Natural killer cell (primary cell): ENCODE results near the gene PLEKHA5. TPM values are rescaled to one million over a fixed set of nuclear protein-coding genes. Genes with fewer than 3 reads are reported as not detected.
A peak's percentile ranks its signal among the peaks of the same experiment; 100 is the strongest.

Experiments used
- ATAC-seq, 3 donors: fragments of 150-1000 bp in 2 of 3; fragments of 200-7000 bp in 1 of 3; cut with Tn5 transposase; 1 replicate in 1 of 3; 2 replicates in 2 of 3; pipeline ENCODE4 v1.10.0; 2021; ENCODE audit warnings: mild to moderate bottlenecking in 2 of 3, moderate library complexity in 2 of 3
- DNase-seq, 2 donors: peaks; one replicate each; pipeline versions ENCODE4 v3.0.0 to v3.0.0-alpha.2; 2013 to 2021; ENCODE audit warnings: mixed read lengths in 1 of 2
- H3K27ac ChIP-seq: one replicate; pipeline ENCODE4 v1.5.1; 2013; ENCODE audit warnings: mild to moderate bottlenecking, low read length
- H3K27me3 ChIP-seq: one replicate; pipeline ENCODE4 v1.6.1; 2013; ENCODE audit warnings: low read length; ENCODE audit not compliant: control insufficient read depth, insufficient read depth
- H3K36me3 ChIP-seq: one replicate; pipeline ENCODE4 v1.6.1; 2013; ENCODE audit warnings: low read length; ENCODE audit not compliant: control insufficient read depth, insufficient read depth
- H3K4me1 ChIP-seq: one replicate; pipeline ENCODE4 v1.6.1; 2013; ENCODE audit warnings: low read length; ENCODE audit not compliant: control insufficient read depth, insufficient read depth
- H3K4me3 ChIP-seq: one replicate; pipeline ENCODE4 v1.5.1; 2013; ENCODE audit warnings: low read length
- H3K9me3 ChIP-seq: one replicate; pipeline ENCODE4 v1.6.1; 2013; ENCODE audit warnings: low read length; ENCODE audit not compliant: control insufficient read depth, insufficient read depth
- H3K27ac Mint-ChIP-seq, 2 donors: one replicate each; pipeline ENCODE4 v1.8.0; 2022; ENCODE audit warnings: mild to moderate bottlenecking in 2 of 2, mixed read lengths in 2 of 2, moderate library complexity in 1 of 2
- H3K27me3 Mint-ChIP-seq, 2 donors: one replicate each; pipeline ENCODE4 v1.8.0; 2022; ENCODE audit warnings: low read depth in 2 of 2, mixed read lengths in 2 of 2
- H3K36me3 Mint-ChIP-seq: one replicate; pipeline ENCODE4 v1.8.0; 2022; ENCODE audit warnings: mixed read lengths
- H3K4me1 Mint-ChIP-seq, 2 donors: one replicate each; pipeline ENCODE4 v1.8.0; 2022; ENCODE audit warnings: mixed read lengths in 2 of 2
- H3K4me3 Mint-ChIP-seq: one replicate; pipeline ENCODE4 v1.8.0; 2022; ENCODE audit warnings: mild to moderate bottlenecking, moderate library complexity, mixed read lengths
- H3K9me3 Mint-ChIP-seq, 2 donors: one replicate each; pipeline ENCODE4 v1.8.0; 2022; ENCODE audit warnings: mixed read lengths in 2 of 2
- WGBS: methylation state at CpG from one replicate; pipeline ENCODE4 v1.1.7; 2013; ENCODE audit warnings: missing lambda C conversion rate; ENCODE audit not compliant: insufficient coverage; 5-methylcytosine and 5-hydroxymethylcytosine counted together
- intact Hi-C: fragments of 100-400 bp; cut with micrococcal nuclease; formaldehyde crosslinking; loops from one replicate; pipeline ENCODE4 v1.14.2; 2022
- total RNA-seq, 4 donors: library from RNA; stranded (reverse); fragments of 120-200 nt in 1 of 4; gene quantifications; one replicate each; pipeline versions ENCODE4 v1.2.3 to v1.2.4, GENCODE V29; 2013 to 2022
- TF ChIP-seq, protein P1 (sequence below): fragments of 200-600 bp; IDR thresholded peaks from one replicate; pipeline ENCODE4 v1.8.0; 2022; ENCODE audit warnings: antibody characterized with exemption

PLEKHA5 gene
- total RNA-seq, 3 donors from 2014 or later (not counting 1 experiment from before 2014, with no cell fraction given) = 5.2 to 12.1 (median 7.0) TPM

DNA sequence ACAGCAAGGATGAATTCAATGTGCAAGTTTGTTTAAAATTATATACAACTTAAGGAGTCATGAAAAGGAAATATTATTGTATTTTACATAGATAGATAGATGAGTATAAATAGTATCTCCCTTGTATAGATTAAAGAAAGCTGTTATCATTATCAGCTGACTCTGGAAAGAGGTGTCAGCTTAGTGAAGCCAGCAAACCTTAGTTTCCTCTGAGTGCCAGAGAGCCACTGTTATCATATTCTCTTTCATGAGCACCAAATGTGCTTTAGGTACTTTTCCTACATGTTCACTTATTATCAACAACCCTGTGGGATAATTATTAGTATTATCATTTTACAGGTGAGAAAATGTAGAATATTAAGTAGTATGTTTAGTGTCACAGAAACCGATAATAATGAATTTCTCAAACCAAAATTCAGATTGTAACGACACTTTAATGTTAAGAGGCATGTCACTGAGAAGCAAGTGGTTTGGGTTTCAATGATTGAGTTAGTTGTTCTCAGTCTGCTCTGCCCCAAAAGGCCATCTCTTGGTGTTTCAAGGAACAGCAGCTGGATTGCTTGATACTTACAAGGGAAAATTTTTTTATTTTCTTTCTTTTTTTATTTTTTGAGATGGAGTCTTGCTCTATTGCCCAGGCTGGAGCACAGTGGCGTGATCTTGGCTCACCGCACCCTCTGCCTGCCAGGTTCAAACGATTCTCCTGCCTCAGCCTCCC is 53.7 kb downstream of the PLEKHA5 start:
- DNase-seq = no peak
- ATAC-seq = no peak
- H3K4me1 ChIP-seq = no peaks in the 10 kb centered on the region
- no peaks in the 10 kb centered on the region for H3K36me3 Mint-ChIP-seq
- no peak overlapping the region for H3K4me3 ChIP-seq
- H3K27ac Mint-ChIP-seq = no peak overlapping the region
- TF ChIP-seq, protein P1, sequence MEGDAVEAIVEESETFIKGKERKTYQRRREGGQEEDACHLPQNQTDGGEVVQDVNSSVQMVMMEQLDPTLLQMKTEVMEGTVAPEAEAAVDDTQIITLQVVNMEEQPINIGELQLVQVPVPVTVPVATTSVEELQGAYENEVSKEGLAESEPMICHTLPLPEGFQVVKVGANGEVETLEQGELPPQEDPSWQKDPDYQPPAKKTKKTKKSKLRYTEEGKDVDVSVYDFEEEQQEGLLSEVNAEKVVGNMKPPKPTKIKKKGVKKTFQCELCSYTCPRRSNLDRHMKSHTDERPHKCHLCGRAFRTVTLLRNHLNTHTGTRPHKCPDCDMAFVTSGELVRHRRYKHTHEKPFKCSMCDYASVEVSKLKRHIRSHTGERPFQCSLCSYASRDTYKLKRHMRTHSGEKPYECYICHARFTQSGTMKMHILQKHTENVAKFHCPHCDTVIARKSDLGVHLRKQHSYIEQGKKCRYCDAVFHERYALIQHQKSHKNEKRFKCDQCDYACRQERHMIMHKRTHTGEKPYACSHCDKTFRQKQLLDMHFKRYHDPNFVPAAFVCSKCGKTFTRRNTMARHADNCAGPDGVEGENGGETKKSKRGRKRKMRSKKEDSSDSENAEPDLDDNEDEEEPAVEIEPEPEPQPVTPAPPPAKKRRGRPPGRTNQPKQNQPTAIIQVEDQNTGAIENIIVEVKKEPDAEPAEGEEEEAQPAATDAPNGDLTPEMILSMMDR = no peak
- intact Hi-C loops = no loop called here
- H3K4me1 Mint-ChIP-seq = no peaks in the 10 kb centered on the region
- H3K27me3 Mint-ChIP-seq = no peaks in the 10 kb centered on the region
- 94% methylated on average over 5 of the region's 5 CpGs for WGBS
- H3K27me3 ChIP-seq = no peaks in the 10 kb centered on the region
- no peaks in the 10 kb centered on the region for H3K9me3 ChIP-seq
- H3K9me3 Mint-ChIP-seq = no peaks in the 10 kb centered on the region
- no peak overlapping the region for H3K4me3 Mint-ChIP-seq
- H3K27ac ChIP-seq = no peak overlapping the region
- H3K36me3 ChIP-seq = no peaks in the 10 kb centered on the region

DNA sequence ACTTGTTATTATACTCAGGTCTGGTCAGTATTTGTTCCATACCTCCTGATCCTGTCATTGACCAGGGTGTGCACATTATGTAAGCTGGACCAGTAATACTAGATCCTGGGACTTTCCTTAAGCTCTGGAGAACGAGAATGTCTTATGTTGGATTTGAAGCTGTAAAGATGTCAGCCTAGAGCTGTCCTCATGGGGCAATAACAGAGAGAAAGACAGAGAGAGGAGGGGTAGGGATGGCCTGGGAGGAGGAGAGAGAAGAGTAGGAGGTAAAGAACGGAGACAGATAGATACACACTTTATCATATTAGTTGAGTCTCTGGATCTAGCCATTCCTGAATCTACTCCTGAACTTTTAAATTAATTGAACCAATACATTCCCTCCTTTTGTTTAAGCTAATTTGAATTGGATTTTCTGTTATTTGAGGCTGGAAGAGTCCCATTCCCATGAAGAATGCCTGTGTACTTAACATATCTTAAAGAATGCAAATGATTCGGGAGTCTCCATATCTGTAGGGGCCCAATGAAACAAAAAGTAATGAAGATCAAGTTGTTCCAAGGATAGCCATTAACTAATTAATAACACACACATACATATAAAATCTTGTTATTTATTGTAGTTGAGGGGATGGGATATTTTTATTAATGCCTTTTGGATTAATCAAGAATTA is 55.9 kb downstream of the PLEKHA5 start:
- no peak overlapping the region for H3K4me3 Mint-ChIP-seq
- no peaks in the 10 kb centered on the region for H3K9me3 Mint-ChIP-seq
- DNase-seq (no peak), ATAC-seq (no peak)
- no peaks in the 10 kb centered on the region for H3K9me3 ChIP-seq
- no peaks in the 10 kb centered on the region for H3K27me3 ChIP-seq
- no peak overlapping the region for H3K4me3 ChIP-seq
- WGBS = 96% methylated on average over 2 of the region's 3 CpGs
- no peak overlapping the region for H3K27ac Mint-ChIP-seq
- H3K27me3 Mint-ChIP-seq = no peaks in the 10 kb centered on the region
- no peak overlapping the region for H3K27ac ChIP-seq
- no peaks in the 10 kb centered on the region for H3K4me1 ChIP-seq
- no peaks in the 10 kb centered on the region for H3K36me3 ChIP-seq
- TF ChIP-seq, protein P1 = no peak
- intact Hi-C loops = loop anchor here (5.0 kb wide), 1 partner anchor 933 kb away; no protein-coding TSS in a partner anchor
- no peaks in the 10 kb centered on the region for H3K36me3 Mint-ChIP-seq
- no peaks in the 10 kb centered on the region for H3K4me1 Mint-ChIP-seq

DNA sequence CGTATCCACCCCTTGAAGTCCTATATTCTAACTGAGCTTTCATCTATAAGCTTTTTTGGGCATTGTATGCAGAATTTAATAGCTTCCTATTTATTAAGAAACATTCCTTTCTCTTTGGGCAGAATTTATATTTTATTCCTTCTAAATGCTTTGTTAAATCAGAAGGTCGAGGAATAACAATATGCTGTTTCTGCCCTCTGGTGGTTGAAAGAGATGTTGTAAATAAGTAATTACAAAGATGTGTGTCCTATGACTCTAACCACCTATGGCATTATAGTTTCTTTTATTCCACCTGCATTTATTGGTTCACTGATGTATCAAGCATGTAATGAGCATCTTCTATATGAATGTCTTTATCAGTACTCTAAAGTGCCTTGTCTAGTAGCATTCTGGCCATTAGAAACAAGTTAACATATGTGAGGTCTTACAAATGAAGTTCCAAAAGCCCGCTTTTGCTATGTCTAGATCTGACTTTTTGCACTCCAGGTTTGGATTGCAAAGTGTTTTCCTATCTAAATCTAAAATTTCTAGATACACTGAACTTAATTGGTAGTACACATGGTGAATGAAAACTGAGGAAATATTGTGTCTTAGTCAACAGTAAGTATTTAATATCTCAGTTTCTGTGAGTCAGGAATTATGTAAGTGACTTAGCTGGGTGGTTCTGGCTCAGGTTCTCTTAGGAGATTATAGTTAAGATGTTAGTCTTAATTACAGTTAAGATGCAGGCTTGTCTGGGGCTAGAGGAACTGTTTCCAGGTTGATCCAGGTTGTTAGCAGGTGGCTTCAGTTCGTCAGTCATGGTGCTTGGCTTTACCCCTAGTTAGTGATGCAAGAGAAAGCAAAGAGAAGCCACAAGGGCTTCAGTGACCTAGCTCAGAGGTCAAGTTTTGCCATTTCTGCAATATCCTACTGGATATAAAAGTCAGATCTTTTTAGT is 57.5 kb downstream of the PLEKHA5 start:
- Histone ChIP-seq H3K4me1 (no peaks in the 10 kb centered on the region), H3K4me3 (no peak overlapping the region), H3K27ac (no peak overlapping the region), H3K9me3 (no peaks in the 10 kb centered on the region), H3K36me3 (no peaks in the 10 kb centered on the region), H3K27me3 (no peaks in the 10 kb centered on the region)
- H3K36me3 Mint-ChIP-seq = no peaks in the 10 kb centered on the region
- intact Hi-C loops = loop anchor here (1.0 to 5.0 kb wide), 2 partner anchors 326 to 935 kb away; no protein-coding TSS in a partner anchor
- H3K27ac Mint-ChIP-seq = no peak overlapping the region
- TF ChIP-seq, protein P1 = peak; percentile 62
- WGBS = 88% methylated on average over 2 of the region's 4 CpGs
- H3K4me1 Mint-ChIP-seq = no peaks in the 10 kb centered on the region
- no peaks in the 10 kb centered on the region for H3K9me3 Mint-ChIP-seq
- ATAC-seq (no peak), DNase-seq (peak in 1 of 2 donors; percentile 56)
- H3K4me3 Mint-ChIP-seq = no peak overlapping the region
- no peaks in the 10 kb centered on the region for H3K27me3 Mint-ChIP-seq
